OCI-LY7 (cell line): Measurements from ENCODE around the gene STK10.

Source experiments
- EZH2phosphoT487 ChIP-seq: fragments of 200-600 bp; sonication (generic); IDR thresholded peaks from 2 replicates; pipeline ENCODE4 v1.6.1; 2018; ENCODE audit warnings: low read depth, borderline replicate concordance, mild to moderate bottlenecking, mixed run types, antibody characterized with exemption, low read length, moderate library complexity, mixed read lengths
- TF ChIP-seq, protein P1 (sequence below): fragments of 200-600 bp; sonication (generic); conservative IDR thresholded peaks from 2 replicates; pipeline ENCODE4 v1.5.1; 2014; ENCODE audit warnings: mild to moderate bottlenecking, antibody characterized with exemption, low read length, moderate library complexity, mixed read lengths

DNA sequence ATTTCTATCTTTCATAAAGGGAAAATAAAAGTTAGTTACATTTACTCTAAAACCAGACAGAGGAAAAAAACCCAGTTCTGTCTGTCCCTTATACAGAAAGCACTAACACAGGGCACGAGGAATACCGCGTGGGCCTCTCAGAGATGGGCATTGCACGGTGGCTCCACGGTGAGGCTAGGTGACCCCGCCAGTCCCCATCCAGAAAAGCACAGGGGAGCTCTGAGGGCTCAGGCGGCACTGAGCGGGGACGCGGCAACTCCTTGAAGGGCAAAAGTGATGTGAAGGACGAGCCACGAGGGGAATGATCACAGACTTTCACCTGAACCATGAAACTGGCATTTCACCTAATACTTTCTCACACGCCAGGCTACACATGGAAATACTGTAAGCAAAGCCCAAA lies 145.8 kb downstream of the STK10 start:
- TF ChIP-seq, protein P1, sequence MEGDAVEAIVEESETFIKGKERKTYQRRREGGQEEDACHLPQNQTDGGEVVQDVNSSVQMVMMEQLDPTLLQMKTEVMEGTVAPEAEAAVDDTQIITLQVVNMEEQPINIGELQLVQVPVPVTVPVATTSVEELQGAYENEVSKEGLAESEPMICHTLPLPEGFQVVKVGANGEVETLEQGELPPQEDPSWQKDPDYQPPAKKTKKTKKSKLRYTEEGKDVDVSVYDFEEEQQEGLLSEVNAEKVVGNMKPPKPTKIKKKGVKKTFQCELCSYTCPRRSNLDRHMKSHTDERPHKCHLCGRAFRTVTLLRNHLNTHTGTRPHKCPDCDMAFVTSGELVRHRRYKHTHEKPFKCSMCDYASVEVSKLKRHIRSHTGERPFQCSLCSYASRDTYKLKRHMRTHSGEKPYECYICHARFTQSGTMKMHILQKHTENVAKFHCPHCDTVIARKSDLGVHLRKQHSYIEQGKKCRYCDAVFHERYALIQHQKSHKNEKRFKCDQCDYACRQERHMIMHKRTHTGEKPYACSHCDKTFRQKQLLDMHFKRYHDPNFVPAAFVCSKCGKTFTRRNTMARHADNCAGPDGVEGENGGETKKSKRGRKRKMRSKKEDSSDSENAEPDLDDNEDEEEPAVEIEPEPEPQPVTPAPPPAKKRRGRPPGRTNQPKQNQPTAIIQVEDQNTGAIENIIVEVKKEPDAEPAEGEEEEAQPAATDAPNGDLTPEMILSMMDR = no peak
- TF ChIP-seq EZH2phosphoT487 = no peak
